ENCODE results near the gene ECHDC1.

DNA sequence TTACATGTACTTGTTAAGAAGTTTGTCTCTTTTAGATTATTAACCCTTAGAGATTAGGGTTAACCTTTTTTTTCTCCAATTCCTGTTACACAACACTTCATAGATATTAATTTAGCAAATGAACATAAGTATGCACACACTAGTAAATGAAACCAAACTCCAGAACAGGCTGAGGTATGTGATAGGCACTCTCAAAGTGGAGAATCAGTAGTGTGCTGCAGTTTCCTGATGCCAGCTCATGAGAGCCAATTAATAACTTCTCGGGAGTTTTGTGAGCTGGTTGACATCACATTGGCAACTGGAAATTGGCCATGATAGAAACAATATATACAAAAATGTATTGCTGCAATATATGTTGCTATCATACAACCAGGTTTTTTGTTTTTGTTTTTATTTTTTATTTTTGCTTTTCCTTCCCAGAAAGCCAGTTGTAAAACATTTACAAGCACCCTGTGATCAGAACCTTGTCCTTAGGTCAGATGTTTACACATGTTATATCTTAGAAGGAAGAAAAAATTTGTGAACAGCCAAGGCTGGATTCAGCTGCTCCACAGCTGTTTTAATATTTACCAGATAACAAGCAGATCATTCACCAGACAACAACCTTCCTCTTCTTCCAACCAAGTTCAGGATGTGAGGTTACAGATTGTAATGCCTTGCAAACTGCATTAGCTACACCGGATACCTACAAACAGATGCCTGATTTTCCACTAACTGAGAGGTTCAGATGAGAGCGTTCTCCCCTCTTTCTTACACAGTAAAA lies 42.4 kb upstream of the ECHDC1 start:
- TF ChIP-seq CTCF (IDR thresholded peaks at IDR 0.05) (no peak), POLR2A (IDR thresholded peaks at IDR 0.05) (no peak)
